ENCODE measurements around the gene BPTF.

The BPTF gene

DNA sequence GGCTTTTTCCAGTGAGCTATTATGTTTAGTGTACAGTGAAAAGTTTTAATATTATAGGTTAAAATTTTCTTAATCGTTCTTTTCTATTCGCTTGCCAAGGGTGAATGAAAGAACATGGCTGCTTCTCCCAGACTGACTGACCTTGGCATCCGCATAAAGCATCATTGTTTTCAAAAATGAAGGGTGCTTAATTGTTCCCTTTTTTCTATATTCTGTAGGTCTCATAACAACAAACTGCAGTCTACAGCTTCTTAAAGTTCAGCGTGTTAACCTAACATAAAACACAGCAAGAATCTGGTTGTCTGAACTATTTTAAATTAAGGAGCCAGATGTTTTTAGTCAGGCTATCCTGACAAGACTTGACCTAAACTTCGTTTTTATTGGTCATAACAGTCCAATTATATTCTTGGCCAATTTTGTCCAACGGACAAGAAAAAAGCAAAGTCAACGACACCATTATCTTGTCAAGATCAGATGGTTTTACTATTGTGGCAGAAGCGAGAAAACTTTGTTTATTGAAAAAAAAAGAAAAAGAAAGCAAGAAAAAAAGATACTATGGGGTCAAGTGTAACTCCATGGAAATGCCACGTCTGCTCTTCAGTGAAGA is 156.8 kb downstream of the BPTF start:
- Histone ChIP-seq H3K79me1 (replicated peaks; ENCODE audit: low read length, poor library complexity, severe bottlenecking) (peaks cover 6% of the 10 kb centered on the region), H3K4me2 (ENCODE audit: low read length, poor library complexity, severe bottlenecking) (no peak overlapping the region), H4K91ac (ENCODE audit: low read length) (no peak overlapping the region), H2BK15ac (ENCODE audit: low read depth, poor library complexity, severe bottlenecking) (no peak overlapping the region), H3K4me3 (ENCODE audit: insufficient read depth in 1 of 2, low read depth in 1 of 2, low read length in 2 of 2) (no peak overlapping the region), H3K36me3 (ENCODE audit: control insufficient read depth in 1 of 2, insufficient read depth in 2 of 2, low read depth in 1 of 2, low read length in 2 of 2) (peaks cover 13 to 29% of the 10 kb centered on the region in 2 experiments), H3K18ac (ENCODE audit: low read depth in 1 of 2, low read length in 2 of 2) (no peak overlapping the region), H3K9me3 (ENCODE audit: control insufficient read depth, low read length) (no peaks in the 10 kb centered on the region), H3K4ac (ENCODE audit: low read depth in 1 of 2, low read length in 2 of 2) (no peak overlapping the region), H3K23ac (ENCODE audit: low read length in 2 of 2) (no peak overlapping the region), H3K27ac (ENCODE audit: low read length, poor library complexity, severe bottlenecking) (no peak overlapping the region), H2BK5ac (ENCODE audit: low read depth, low read length, poor library complexity, severe bottlenecking) (no peak overlapping the region), H3K27me3 (ENCODE audit: control insufficient read depth in 1 of 2, insufficient read depth in 1 of 2, low read length in 2 of 2) (no peaks in the 10 kb centered on the region), H3K9ac (ENCODE audit: low read length) (no peak overlapping the region), H4K8ac (ENCODE audit: low read length) (no peak overlapping the region), H3K4me1 (ENCODE audit: control insufficient read depth, insufficient read depth, low read depth, low read length) (peaks cover 5% of the 10 kb centered on the region), H2BK120ac (ENCODE audit: low read depth, low read length) (no peak overlapping the region), H2AFZ (ENCODE audit: low read depth, low read length) (no peak overlapping the region), H2AK5ac (ENCODE audit: low read length, severe bottlenecking) (no peak overlapping the region), H3K14ac (ENCODE audit: low read length in 2 of 2) (no peak overlapping the region), H2BK12ac (ENCODE audit: low read length in 2 of 2) (no peak overlapping the region)
- 72% methylated on average over 9 of the region's 9 CpGs for WGBS
- DNase-seq: peak; percentile 38

- H3K14ac ChIP-seq (ENCODE audit: low read length in 2 of 2): no peak overlapping the region
- peaks cover 5% of the 10 kb centered on the region for H3K4me1 ChIP-seq (ENCODE audit: control insufficient read depth, insufficient read depth, low read depth, low read length)
- H2BK15ac ChIP-seq (ENCODE audit: low read depth, poor library complexity, severe bottlenecking): no peak overlapping the region
- no peak overlapping the region for H2BK120ac ChIP-seq (ENCODE audit: low read depth, low read length)
- H2BK12ac ChIP-seq (ENCODE audit: low read length in 2 of 2): no peak overlapping the region
- H4K91ac ChIP-seq (ENCODE audit: low read length): no peak overlapping the region
- no peak overlapping the region for H4K8ac ChIP-seq (ENCODE audit: low read length)
- H3K18ac ChIP-seq (ENCODE audit: low read depth in 1 of 2, low read length in 2 of 2): no peak overlapping the region
- H3K23ac ChIP-seq (ENCODE audit: low read length in 2 of 2): no peak overlapping the region
- H3K9ac ChIP-seq (ENCODE audit: low read length): no peak overlapping the region
- 90% methylated on average over 5 of the region's 8 CpGs for WGBS
- H3K27ac ChIP-seq (ENCODE audit: low read length, poor library complexity, severe bottlenecking): no peak overlapping the region
- peaks cover 6% of the 10 kb centered on the region for H3K79me1 ChIP-seq (replicated peaks; ENCODE audit: low read length, poor library complexity, severe bottlenecking)
- H3K4me2 ChIP-seq (ENCODE audit: low read length, poor library complexity, severe bottlenecking): no peak overlapping the region
- H2AK5ac ChIP-seq (ENCODE audit: low read length, severe bottlenecking): no peak overlapping the region
- no peak overlapping the region for H2BK5ac ChIP-seq (ENCODE audit: low read depth, low read length, poor library complexity, severe bottlenecking)
- H3K9me3 ChIP-seq (ENCODE audit: control insufficient read depth, low read length): no peaks in the 10 kb centered on the region
- H2AFZ ChIP-seq (ENCODE audit: low read depth, low read length): no peak overlapping the region
- H3K36me3 ChIP-seq (ENCODE audit: control insufficient read depth in 1 of 2, insufficient read depth in 2 of 2, low read depth in 1 of 2, low read length in 2 of 2): peaks cover 8 to 29% of the 10 kb centered on the region in 2 experiments
- H3K4me3 ChIP-seq (ENCODE audit: insufficient read depth in 1 of 2, low read depth in 1 of 2, low read length in 2 of 2): no peak overlapping the region
- no peak for DNase-seq
- no peak overlapping the region for H3K4ac ChIP-seq (ENCODE audit: low read depth in 1 of 2, low read length in 2 of 2)
- no peaks in the 10 kb centered on the region for H3K27me3 ChIP-seq (ENCODE audit: control insufficient read depth in 1 of 2, insufficient read depth in 1 of 2, low read length in 2 of 2)
These were observed 157.5 kb downstream of the BPTF start for GRCh38 chr17:67982686-67983382.

DNA sequence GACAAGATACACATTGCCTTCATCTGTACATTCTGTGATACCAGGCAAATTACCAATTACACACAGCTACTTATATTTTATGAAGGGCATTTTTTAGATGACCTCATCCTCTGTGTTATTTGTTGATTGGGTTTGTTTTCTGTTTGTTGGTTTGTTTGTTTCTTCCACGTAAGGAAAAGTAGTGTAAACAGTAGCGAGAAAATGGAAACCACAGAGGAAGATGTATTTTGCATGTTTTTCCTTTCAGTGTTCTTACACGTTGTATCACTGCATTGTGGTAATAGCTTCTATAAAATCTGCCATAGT is 158.0 kb downstream of the BPTF start:
- Histone ChIP-seq H2BK12ac (ENCODE audit: low read length in 2 of 2) (no peak overlapping the region), H2AFZ (ENCODE audit: low read depth, low read length) (no peak overlapping the region), H3K9me3 (ENCODE audit: control insufficient read depth, low read length) (no peaks in the 10 kb centered on the region), H3K27ac (ENCODE audit: low read length, poor library complexity, severe bottlenecking) (no peak overlapping the region), H3K79me1 (replicated peaks; ENCODE audit: low read length, poor library complexity, severe bottlenecking) (peaks cover 6% of the 10 kb centered on the region), H3K4me2 (ENCODE audit: low read length, poor library complexity, severe bottlenecking) (no peak overlapping the region), H3K4ac (ENCODE audit: low read depth in 1 of 2, low read length in 2 of 2) (no peak overlapping the region), H3K4me3 (ENCODE audit: insufficient read depth in 1 of 2, low read depth in 1 of 2, low read length in 2 of 2) (no peak overlapping the region), H2BK15ac (ENCODE audit: low read depth, poor library complexity, severe bottlenecking) (no peak overlapping the region), H3K9ac (ENCODE audit: low read length) (no peak overlapping the region), H3K23ac (ENCODE audit: low read length in 2 of 2) (no peak overlapping the region), H3K36me3 (ENCODE audit: control insufficient read depth in 1 of 2, insufficient read depth in 2 of 2, low read depth in 1 of 2, low read length in 2 of 2) (peaks cover 8 to 29% of the 10 kb centered on the region in 2 experiments), H2BK5ac (ENCODE audit: low read depth, low read length, poor library complexity, severe bottlenecking) (no peak overlapping the region), H2BK120ac (ENCODE audit: low read depth, low read length) (no peak overlapping the region), H4K8ac (ENCODE audit: low read length) (no peak overlapping the region), H2AK5ac (ENCODE audit: low read length, severe bottlenecking) (no peak overlapping the region), H4K91ac (ENCODE audit: low read length) (no peak overlapping the region), H3K18ac (ENCODE audit: low read depth in 1 of 2, low read length in 2 of 2) (no peak overlapping the region), H3K27me3 (ENCODE audit: control insufficient read depth in 1 of 2, insufficient read depth in 1 of 2, low read length in 2 of 2) (no peaks in the 10 kb centered on the region), H3K4me1 (ENCODE audit: control insufficient read depth, insufficient read depth, low read depth, low read length) (peaks cover 5% of the 10 kb centered on the region), H3K14ac (ENCODE audit: low read length in 2 of 2) (no peak overlapping the region)
- 95% methylated on average over 2 of the region's 3 CpGs for WGBS
- DNase-seq: no peak

- Histone ChIP-seq H3K4ac (ENCODE audit: low read depth in 1 of 2, low read length in 2 of 2) (no peak overlapping the region), H4K8ac (ENCODE audit: low read length) (no peak overlapping the region), H3K36me3 (ENCODE audit: control insufficient read depth in 1 of 2, insufficient read depth in 2 of 2, low read depth in 1 of 2, low read length in 2 of 2) (peaks cover 0 to 3% of the 10 kb centered on the region in 2 experiments), H2BK5ac (ENCODE audit: low read depth, low read length, poor library complexity, severe bottlenecking) (no peak overlapping the region), H3K27me3 (ENCODE audit: control insufficient read depth in 1 of 2, insufficient read depth in 1 of 2, low read length in 2 of 2) (no peaks in the 10 kb centered on the region), H3K27ac (ENCODE audit: low read length, poor library complexity, severe bottlenecking) (no peak overlapping the region), H2AFZ (ENCODE audit: low read depth, low read length) (no peak overlapping the region), H3K79me1 (replicated peaks; ENCODE audit: low read length, poor library complexity, severe bottlenecking) (no peaks in the 10 kb centered on the region), H3K14ac (ENCODE audit: low read length in 2 of 2) (no peak overlapping the region), H3K18ac (ENCODE audit: low read depth in 1 of 2, low read length in 2 of 2) (no peak overlapping the region), H4K91ac (ENCODE audit: low read length) (no peak overlapping the region), H2BK12ac (ENCODE audit: low read length in 2 of 2) (no peak overlapping the region), H3K23ac (ENCODE audit: low read length in 2 of 2) (no peak overlapping the region), H2BK120ac (ENCODE audit: low read depth, low read length) (no peak overlapping the region), H2AK5ac (ENCODE audit: low read length, severe bottlenecking) (no peak overlapping the region), H3K9me3 (ENCODE audit: control insufficient read depth, low read length) (no peaks in the 10 kb centered on the region), H3K4me1 (ENCODE audit: control insufficient read depth, insufficient read depth, low read depth, low read length) (peaks cover 12% of the 10 kb centered on the region), H3K4me3 (ENCODE audit: insufficient read depth in 1 of 2, low read depth in 1 of 2, low read length in 2 of 2) (no peak overlapping the region), H3K9ac (ENCODE audit: low read length) (no peak overlapping the region), H2BK15ac (ENCODE audit: low read depth, poor library complexity, severe bottlenecking) (no peak overlapping the region), H3K4me2 (ENCODE audit: low read length, poor library complexity, severe bottlenecking) (no peak overlapping the region)
- WGBS: no CpG with 5 or more reads among the region's 4 CpGs
- no peak for DNase-seq
These were observed 165.6 kb downstream of the BPTF start for GRCh38 chr17:67990909-67991308.

Measured in mesenchymal stem cell (in vitro differentiated cells and primary cell).